Vagina (tissue), 2 donors: ENCODE measurements around the gene ARHGAP23. TPM values are rescaled to one million over a fixed set of nuclear protein-coding genes. Genes with fewer than 3 reads are reported as not detected.
A peak's percentile ranks its signal among the peaks of the same experiment; 100 is the strongest.
"Not testable (repeated sequence)": the region's sequence is repeated elsewhere in the genome, so short reads cannot be mapped to it uniquely, and the experiment has no call there.

ENCODE experiments used
- DNase-seq, 2 donors: peaks; one replicate each; pipeline ENCODE4 v3.0.0-alpha.2; 2017; ENCODE audit errors: extremely low spot score in 2 of 2
- H3K27ac ChIP-seq: fragments of 200-600 bp; sonication (generic); one replicate; pipeline ENCODE4 v1.5.1; 2019
- H3K27me3 ChIP-seq: fragments of 200-600 bp; sonication (generic); one replicate; pipeline ENCODE4 v1.5.1; 2019
- H3K36me3 ChIP-seq, 2 donors: fragments of 200-600 bp; sonication (generic); one replicate each; pipeline ENCODE4 v1.5.1; 2017 to 2019
- H3K4me1 ChIP-seq: fragments of 200-600 bp; sonication (generic); one replicate; pipeline ENCODE4 v1.5.1; 2019
- H3K4me3 ChIP-seq, 2 donors: fragments of 200-600 bp; sonication (generic); 1 replicate in 1 of 2; 2 replicates in 1 of 2; pipeline ENCODE4 v1.5.1; 2016 to 2019
- H3K9me3 ChIP-seq: fragments of 200-600 bp; sonication (generic); one replicate; pipeline ENCODE4 v1.5.1; 2019
- POLR2A ChIP-seq, 2 donors: fragments of 450-650 bp; IDR thresholded peaks; one replicate each; pipeline ENCODE4 v1.6.1; 2017; ENCODE audit warnings: antibody characterized with exemption in 2 of 2, mild to moderate bottlenecking in 2 of 2, moderate library complexity in 2 of 2
- POLR2AphosphoS5 ChIP-seq, 2 donors: sonication (generic); formaldehyde crosslinking; IDR thresholded peaks; one replicate each; pipeline ENCODE4 v1.9.0; 2017; ENCODE audit warnings: antibody characterized with exemption in 2 of 2, mild to moderate bottlenecking in 2 of 2, low read depth in 1 of 2; ENCODE audit not compliant: insufficient read depth in 1 of 2
- intact Hi-C: fragments of 100-400 bp; cut with DNase I; formaldehyde crosslinking; loops from one replicate; pipeline ENCODE4 v1.15.1; 2023
- total RNA-seq: library from RNA; depleted of rRNA; stranded (reverse); fragments of >200 nt; gene quantifications from one replicate; pipeline ENCODE4 v1.2.3, GENCODE V29; 2016
- TF ChIP-seq, protein P1 (sequence below), 3 experiments: fragments of 450-650 bp in 2 of 3; fragments of 200-600 bp in 1 of 3; sonication (generic) in 1 of 3; IDR thresholded peaks; one replicate each; pipeline ENCODE4 v1.5.1; 2017 to 2019; ENCODE audit warnings: antibody characterized with exemption in 3 of 3, mild to moderate bottlenecking in 2 of 3, moderate library complexity in 2 of 3

The ARHGAP23 gene
- total RNA-seq, 1 donor from 2014 or later: 70.2 TPM

DNA sequence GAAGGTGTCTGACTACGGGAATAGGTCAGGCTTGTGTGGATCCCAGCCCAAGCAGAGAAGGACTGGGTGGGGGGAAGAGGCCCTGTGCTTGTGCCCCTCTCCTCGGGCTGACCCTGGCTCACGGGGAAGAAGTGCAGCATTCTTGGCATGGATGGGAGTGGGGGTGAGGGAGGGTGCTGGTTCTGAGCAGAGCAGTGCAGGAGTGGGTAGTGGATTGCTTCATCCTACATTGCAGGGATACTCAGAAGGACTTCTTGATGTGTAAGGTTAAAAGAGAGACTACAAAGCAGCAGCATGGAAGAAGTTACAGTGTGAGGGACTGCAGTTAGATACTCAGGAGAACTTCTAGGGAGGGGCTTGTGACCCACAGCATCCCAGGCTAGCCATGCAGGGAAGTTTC lies 2.1 kb downstream of the ARHGAP23 start:
- no peaks in the 10 kb centered on the region for H3K36me3 ChIP-seq
- intact Hi-C loops: no loop called here
- no peaks in the 10 kb centered on the region for H3K27me3 ChIP-seq
- TF ChIP-seq, protein P1, sequence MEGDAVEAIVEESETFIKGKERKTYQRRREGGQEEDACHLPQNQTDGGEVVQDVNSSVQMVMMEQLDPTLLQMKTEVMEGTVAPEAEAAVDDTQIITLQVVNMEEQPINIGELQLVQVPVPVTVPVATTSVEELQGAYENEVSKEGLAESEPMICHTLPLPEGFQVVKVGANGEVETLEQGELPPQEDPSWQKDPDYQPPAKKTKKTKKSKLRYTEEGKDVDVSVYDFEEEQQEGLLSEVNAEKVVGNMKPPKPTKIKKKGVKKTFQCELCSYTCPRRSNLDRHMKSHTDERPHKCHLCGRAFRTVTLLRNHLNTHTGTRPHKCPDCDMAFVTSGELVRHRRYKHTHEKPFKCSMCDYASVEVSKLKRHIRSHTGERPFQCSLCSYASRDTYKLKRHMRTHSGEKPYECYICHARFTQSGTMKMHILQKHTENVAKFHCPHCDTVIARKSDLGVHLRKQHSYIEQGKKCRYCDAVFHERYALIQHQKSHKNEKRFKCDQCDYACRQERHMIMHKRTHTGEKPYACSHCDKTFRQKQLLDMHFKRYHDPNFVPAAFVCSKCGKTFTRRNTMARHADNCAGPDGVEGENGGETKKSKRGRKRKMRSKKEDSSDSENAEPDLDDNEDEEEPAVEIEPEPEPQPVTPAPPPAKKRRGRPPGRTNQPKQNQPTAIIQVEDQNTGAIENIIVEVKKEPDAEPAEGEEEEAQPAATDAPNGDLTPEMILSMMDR (IDR thresholded peaks at IDR 0.05): no peak
- TF ChIP-seq POLR2A (IDR thresholded peaks at IDR 0.05) (no peak), POLR2AphosphoS5 (IDR thresholded peaks at IDR 0.05; ENCODE audit: insufficient read depth in 1 of 2, low read depth in 1 of 2) (no peak)
- H3K4me3 ChIP-seq: no peak overlapping the region
- no peak for DNase-seq
- H3K27ac ChIP-seq: peak overlapping the region; percentile 92
- no peaks in the 10 kb centered on the region for H3K9me3 ChIP-seq
- H3K4me1 ChIP-seq: peaks cover 61% of the 10 kb centered on the region

DNA sequence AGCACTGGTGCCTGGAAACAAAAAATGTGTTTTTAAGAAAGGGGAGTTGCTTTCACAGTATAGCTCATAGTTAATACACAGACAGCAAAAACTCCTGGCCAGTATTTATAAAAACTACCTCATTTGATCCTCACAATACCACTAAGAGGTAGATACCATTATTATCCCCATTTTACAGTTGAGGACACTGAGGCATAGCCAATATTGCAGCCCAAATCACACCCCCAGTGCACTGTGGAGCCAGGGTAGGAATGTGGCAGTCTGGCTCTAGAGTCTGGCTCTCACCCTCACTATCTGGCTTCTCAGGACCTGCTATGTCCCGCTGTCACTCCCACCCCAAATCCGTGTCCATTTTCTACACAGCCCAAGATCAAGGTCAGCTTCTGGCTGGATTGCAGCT lies 2.6 kb downstream of the ARHGAP23 start:
- Histone ChIP-seq H3K27me3 (no peaks in the 10 kb centered on the region), H3K4me1 (peaks cover 56% of the 10 kb centered on the region), H3K36me3 (no peaks in the 10 kb centered on the region), H3K4me3 (no peak overlapping the region), H3K27ac (peak overlapping the region; percentile 92), H3K9me3 (no peaks in the 10 kb centered on the region)
- intact Hi-C loops: no loop called here
- no peak for DNase-seq
- no peak for TF ChIP-seq POLR2A (IDR thresholded peaks at IDR 0.05)
- no peak for TF ChIP-seq POLR2AphosphoS5 (IDR thresholded peaks at IDR 0.05; ENCODE audit: insufficient read depth in 1 of 2, low read depth in 1 of 2)
- TF ChIP-seq, protein P1 (IDR thresholded peaks at IDR 0.05): no peak

DNA sequence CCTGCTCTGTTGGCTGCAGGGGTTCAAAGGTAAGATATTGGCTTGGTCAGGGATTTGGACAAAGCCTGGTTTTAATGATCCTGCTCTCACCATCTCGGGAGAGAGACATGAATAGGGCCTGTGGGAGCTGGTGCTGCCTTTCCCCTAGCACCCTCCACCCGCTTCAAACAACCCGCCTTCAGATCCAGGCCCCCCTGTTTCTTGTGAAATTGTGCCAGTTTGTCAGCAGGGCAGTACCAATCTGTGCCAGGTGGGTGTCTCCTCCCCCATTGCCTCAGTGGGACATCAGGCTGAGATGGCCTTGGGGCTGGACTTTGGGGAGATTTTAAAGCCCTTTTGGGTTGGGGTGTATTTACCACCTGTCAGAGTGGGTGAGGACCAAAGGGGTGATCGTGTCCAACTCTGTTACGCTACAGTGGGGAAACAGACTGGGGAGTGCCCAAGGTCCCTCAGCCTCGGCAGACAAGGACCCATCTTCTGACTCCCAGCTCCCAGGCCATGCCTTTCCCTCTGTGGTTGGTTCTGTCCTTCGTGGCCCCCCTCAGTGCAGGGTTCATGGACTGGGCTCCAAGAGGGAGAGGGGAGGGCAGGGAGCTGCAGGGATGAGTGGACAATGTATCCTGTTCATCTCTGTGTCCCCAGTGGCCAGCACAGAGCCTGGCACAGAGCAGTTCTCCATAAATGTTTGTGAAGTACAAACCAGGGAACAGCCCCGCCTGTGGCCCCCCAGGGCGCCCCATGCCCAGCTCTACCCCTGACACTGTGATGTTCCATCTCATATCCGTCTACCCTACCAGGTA lies 3.3 kb downstream of the ARHGAP23 start:
- Histone ChIP-seq H3K36me3 (no peaks in the 10 kb centered on the region), H3K27me3 (no peaks in the 10 kb centered on the region), H3K4me3 (no peak overlapping the region), H3K27ac (no peak overlapping the region), H3K9me3 (no peaks in the 10 kb centered on the region), H3K4me1 (peaks cover 48% of the 10 kb centered on the region)
- no peak for DNase-seq
- intact Hi-C loops: no loop called here
- TF ChIP-seq POLR2AphosphoS5 (IDR thresholded peaks at IDR 0.05; ENCODE audit: insufficient read depth in 1 of 2, low read depth in 1 of 2): no peak
- TF ChIP-seq, protein P1 (IDR thresholded peaks at IDR 0.05): no peak
- no peak for TF ChIP-seq POLR2A (IDR thresholded peaks at IDR 0.05)

DNA sequence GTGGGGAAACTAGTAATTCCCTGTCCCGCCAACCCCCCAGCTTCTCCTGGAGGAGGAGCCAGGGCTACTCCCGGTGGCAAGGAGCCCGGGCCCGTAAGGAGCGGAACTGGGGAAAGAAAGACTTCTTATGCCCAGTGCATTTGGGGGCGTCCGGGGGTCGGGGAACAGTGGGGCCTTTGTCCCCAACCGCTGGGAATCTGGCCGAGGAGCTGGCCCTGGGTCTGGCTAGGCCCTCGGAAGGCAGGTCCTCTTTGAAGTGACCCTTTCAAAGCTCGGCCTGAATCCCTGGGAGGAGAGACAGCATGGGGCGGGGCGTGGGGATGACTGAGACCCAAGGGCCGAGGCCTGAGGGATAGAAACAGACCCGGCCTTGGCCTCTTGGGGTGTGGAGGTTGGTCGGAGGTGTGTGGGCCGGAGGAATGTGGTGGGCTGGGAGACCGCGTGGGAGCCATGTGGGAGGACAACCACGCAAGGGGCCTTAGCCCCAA lies 6.0 kb downstream of the ARHGAP23 start:
- no peak overlapping the region for H3K4me3 ChIP-seq
- peaks cover 29% of the 10 kb centered on the region for H3K4me1 ChIP-seq
- no peaks in the 10 kb centered on the region for H3K36me3 ChIP-seq
- no peak for DNase-seq
- H3K27me3 ChIP-seq: no peaks in the 10 kb centered on the region
- intact Hi-C loops: no loop called here
- TF ChIP-seq POLR2AphosphoS5 (IDR thresholded peaks at IDR 0.05; ENCODE audit: insufficient read depth in 1 of 2, low read depth in 1 of 2) (no peak), POLR2A (IDR thresholded peaks at IDR 0.05) (no peak)
- H3K9me3 ChIP-seq: no peaks in the 10 kb centered on the region
- H3K27ac ChIP-seq: no peak overlapping the region

DNA sequence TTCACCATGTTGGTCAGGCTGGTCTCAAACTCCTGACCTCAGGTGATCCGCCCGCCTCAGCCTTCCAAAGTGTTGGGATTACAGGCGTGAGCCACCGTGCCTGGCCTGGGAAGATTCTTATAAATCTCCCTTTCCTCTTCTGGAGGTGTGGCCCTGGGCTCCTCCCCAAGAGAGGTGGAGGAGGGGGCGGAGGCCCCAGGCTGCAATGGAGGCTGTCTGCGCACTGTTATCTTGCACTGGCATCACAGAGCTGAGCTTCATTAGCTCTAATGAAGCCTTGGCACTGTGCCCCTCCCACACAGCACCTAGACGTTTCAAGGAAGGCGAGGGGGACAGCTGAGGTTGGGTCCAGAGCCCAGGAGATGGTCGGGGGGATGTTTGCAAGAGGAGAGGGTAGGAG lies 7.5 kb downstream of the ARHGAP23 start:
- intact Hi-C loops: no loop called here
- Histone ChIP-seq H3K36me3 (no peaks in the 10 kb centered on the region), H3K4me3 (no peak overlapping the region), H3K9me3 (no peaks in the 10 kb centered on the region), H3K27ac (no peak overlapping the region), H3K4me1 (peaks cover 15% of the 10 kb centered on the region), H3K27me3 (no peaks in the 10 kb centered on the region)
- DNase-seq: no peak
- no peak for TF ChIP-seq POLR2A (IDR thresholded peaks at IDR 0.05)

DNA sequence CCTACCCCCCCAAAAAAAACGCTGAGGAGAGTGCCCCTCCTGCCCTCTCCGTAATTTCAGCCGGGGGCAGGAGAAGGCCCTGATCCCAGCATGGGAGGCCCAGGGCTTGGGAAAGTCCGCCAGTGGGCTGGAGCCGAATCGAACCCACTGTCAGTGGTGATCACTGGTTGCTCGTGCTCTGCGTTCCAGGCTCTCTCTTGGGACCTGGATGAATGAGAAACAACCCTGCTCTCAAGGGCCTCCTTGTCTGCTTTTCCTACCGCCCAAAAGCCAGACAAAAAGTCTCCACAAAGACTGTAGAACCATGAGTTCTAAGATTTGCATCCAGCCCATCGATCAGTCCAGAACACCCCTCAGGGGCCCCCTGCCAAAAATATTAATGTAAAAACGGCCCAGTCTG lies 8.1 kb downstream of the ARHGAP23 start:
- Histone ChIP-seq H3K27ac (no peak overlapping the region), H3K36me3 (no peaks in the 10 kb centered on the region), H3K27me3 (no peaks in the 10 kb centered on the region), H3K9me3 (no peaks in the 10 kb centered on the region), H3K4me1 (peaks cover 16% of the 10 kb centered on the region), H3K4me3 (no peak overlapping the region)
- no peak for DNase-seq
- intact Hi-C loops: no loop called here
- no peak for TF ChIP-seq POLR2A (IDR thresholded peaks at IDR 0.05)
- TF ChIP-seq, protein P1 (IDR thresholded peaks at IDR 0.05): no peak
- TF ChIP-seq POLR2AphosphoS5 (IDR thresholded peaks at IDR 0.05; ENCODE audit: insufficient read depth in 1 of 2, low read depth in 1 of 2): no peak

DNA sequence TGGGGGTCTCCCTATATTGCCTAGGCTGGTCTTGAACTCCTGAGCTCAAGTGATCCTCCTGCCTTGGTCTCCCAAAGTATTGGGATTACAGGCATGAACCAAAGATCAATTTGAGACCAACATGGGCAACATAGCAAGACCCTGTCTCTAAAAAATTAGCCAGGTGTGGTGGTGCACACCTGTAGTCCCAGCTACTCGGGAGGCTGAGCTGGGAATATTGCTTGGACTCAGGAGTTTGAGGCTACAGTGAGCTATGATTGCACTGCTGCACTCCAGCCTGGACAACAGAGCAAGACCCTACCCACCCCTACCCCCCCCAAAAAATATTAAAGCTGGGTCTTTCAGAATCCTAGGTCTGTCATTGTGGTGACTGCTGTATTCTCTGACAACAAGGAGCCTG lies 9.0 kb downstream of the ARHGAP23 start:
- intact Hi-C loops, H3K36me3 ChIP-seq, H3K27me3 ChIP-seq, H3K4me3 ChIP-seq, H3K27ac ChIP-seq, H3K9me3 ChIP-seq, DNase-seq: not testable (repeated sequence)
- H3K4me1 ChIP-seq: peaks cover 23% of the 10 kb centered on the region
